Tibial nerve (tissue), 3 donors: Measurements from ENCODE around the gene DDX23.

Source experiments
- CTCF ChIP-seq, 5 experiments: fragments of 200-600 bp in 3 of 5; fragments of 450-650 bp in 2 of 5; sonication (generic) in 3 of 5; IDR thresholded peaks; one replicate each; pipeline ENCODE4 v1.5.1; 2016 to 2019; ENCODE audit warnings: antibody characterized with exemption in 5 of 5, mild to moderate bottlenecking in 3 of 5, moderate library complexity in 2 of 5
- POLR2A ChIP-seq, 2 donors: fragments of 450-650 bp; IDR thresholded peaks; one replicate each; pipeline ENCODE4 v1.6.1; 2017; ENCODE audit warnings: antibody characterized with exemption in 2 of 2, mild to moderate bottlenecking in 2 of 2, moderate library complexity in 2 of 2

- TF ChIP-seq POLR2A (IDR thresholded peaks at IDR 0.05) = no peak
- no peak for TF ChIP-seq CTCF (IDR thresholded peaks at IDR 0.05)
Observed at GRCh38 chr12:48794870-48795269, 57.1 kb downstream of the DDX23 start.
